Panc1 (cell line): ENCODE data around the gene REEP2. TPM values are rescaled to one million over a fixed set of nuclear protein-coding genes. Genes with fewer than 3 reads are reported as not detected.
"Not testable (repeated sequence)": the region's sequence is repeated elsewhere in the genome, so short reads cannot be mapped to it uniquely, and the experiment has no call there.

ENCODE experiments used
- ATAC-seq: fragments of 200-7000 bp; cut with Tn5 transposase; 2 replicates; pipeline ENCODE4 v1.9.1; 2020; ENCODE audit warnings: mild to moderate bottlenecking, moderate library complexity
- Bru-seq: library from RNA; stranded (reverse); fragments of 400-500 nt; gene quantifications from one replicate; lab custom pipeline; 2021; lab: Mats Ljungman, UMichigan
- BruChase-seq, 2 experiments: library from RNA; stranded (reverse); fragments of 400-500 nt; gene quantifications; one replicate each; lab custom pipeline; 2021; lab: Mats Ljungman, UMichigan
- BruUV-seq: library from RNA; stranded (reverse); fragments of 400-500 nt; replicated peaks from 2 replicates; lab custom pipeline; 2021; lab: Mats Ljungman, UMichigan
- CTCF ChIA-PET: fragments of 300-600 bp; sonication (Branson Sonifier 250); formaldehyde crosslinking; loops from one replicate; lab custom pipeline; 2022; ENCODE audit warnings: antibody characterized with exemption; lab: Charles Lee
- POLR2A ChIA-PET: fragments of 300-600 bp; sonication (Branson Sonifier 250); formaldehyde crosslinking; loops from one replicate; lab custom pipeline; 2022; ENCODE audit warnings: antibody characterized with exemption; lab: Charles Lee
- DNase-seq: peaks from one replicate; pipeline ENCODE4 v3.0.0-alpha.2; 2010; ENCODE audit warnings: low read depth, low spot score
- H3K27ac ChIP-seq: 2 replicates; pipeline ENCODE4 v1.5.1; 2011; ENCODE audit warnings: mild to moderate bottlenecking, low read length, inconsistent platforms
- H3K27me3 ChIP-seq: fragments of 200-500 bp; sonication (Bioruptor generic); 2 replicates; pipeline ENCODE4 v1.6.0; 2014; ENCODE audit warnings: low read length, inconsistent platforms; ENCODE audit not compliant: control insufficient read depth, insufficient read depth
- H3K36me3 ChIP-seq: fragments of 200-500 bp; sonication (Bioruptor generic); 2 replicates; pipeline ENCODE4 v1.5.1; 2014; ENCODE audit warnings: inconsistent platforms, mild to moderate bottlenecking, low read length, moderate library complexity; ENCODE audit not compliant: control insufficient read depth, insufficient read depth
- H3K4me1 ChIP-seq: 2 replicates; pipeline ENCODE4 v1.5.1; 2011; ENCODE audit warnings: inconsistent platforms, mild to moderate bottlenecking, low read length, moderate library complexity; ENCODE audit not compliant: control insufficient read depth, insufficient read depth
- H3K4me3 ChIP-seq, 2 experiments: 2 replicates each; pipeline ENCODE4 v1.5.1; 2011 to 2012; ENCODE audit warnings: low read depth in 2 of 2, low read length in 2 of 2, mild to moderate bottlenecking in 2 of 2, inconsistent platforms in 1 of 2, moderate library complexity in 1 of 2
- H3K9me3 ChIP-seq: fragments of 200-500 bp; sonication (Bioruptor generic); 2 replicates; pipeline ENCODE4 v1.5.1; 2014; ENCODE audit warnings: low read depth, mild to moderate bottlenecking, inconsistent platforms, low read length, moderate library complexity; ENCODE audit not compliant: control insufficient read depth, insufficient read depth
- CTCF ChIP-seq: fragments of 450-650 bp; IDR thresholded peaks from 2 replicates; pipeline ENCODE4 v1.5.1; 2017; ENCODE audit warnings: mild to moderate bottlenecking
- POLR2AphosphoS5 ChIP-seq: IDR thresholded peaks from 2 replicates; pipeline ENCODE4 v1.6.1; 2012; ENCODE audit warnings: mild to moderate bottlenecking, low read depth, low read length, moderate library complexity
- SIN3A ChIP-seq: IDR thresholded peaks from 2 replicates; pipeline ENCODE4 v1.6.1; 2012; ENCODE audit warnings: low read depth, mild to moderate bottlenecking, low read length, moderate library complexity, borderline replicate concordance; ENCODE audit not compliant: insufficient read depth
- TCF7L2 ChIP-seq: IDR thresholded peaks from 2 replicates; pipeline ENCODE4 v1.6.1; 2011; ENCODE audit warnings: mild to moderate bottlenecking, low read depth, low read length, inconsistent platforms
- in situ Hi-C: cut with HindIII; loops from 2 replicates; pipeline ENCODE4 v1.10.0; 2016; ENCODE audit warnings: low sequenced_read_pairs, low pct_unique_long_range_greater_than_20kb
- intact Hi-C: fragments of 100-400 bp; cut with micrococcal nuclease; formaldehyde crosslinking; loops from one replicate; pipeline ENCODE4 v1.10.0; 2022; ENCODE audit not compliant: unreplicated experiment
- long read RNA-seq: library from polyadenylated mRNA; unstranded; transcript quantifications from one replicate; pipeline ENCODE4 v2.0.0, GENCODE V29; 2021; ENCODE audit not compliant: unreplicated experiment
- polyA plus RNA-seq: library from polyadenylated mRNA; unstranded; fragments of >200 nt; gene quantifications from one replicate; pipeline ENCODE4 v1.2.1, GENCODE V29; 2012; ENCODE audit warnings: missing spikeins; ENCODE audit not compliant: insufficient read length
- total RNA-seq: library from RNA; stranded (reverse); gene quantifications from one replicate; pipeline ENCODE4 v1.2.1, GENCODE V29; 2021; ENCODE audit not compliant: unreplicated experiment
- TF ChIP-seq, protein P1 (sequence below), 2 experiments: IDR thresholded peaks; 2 replicates each; pipeline ENCODE4 v1.6.1; 2011 to 2012; ENCODE audit warnings: low read depth in 2 of 2, control low read depth in 1 of 2, low read length in 1 of 2, mild to moderate bottlenecking in 1 of 2, moderate library complexity in 1 of 2; ENCODE audit not compliant: insufficient read depth in 1 of 2

Gene REEP2
- total RNA-seq (6.5 TPM), Bru-seq, nascent RNA (percentile 37 among the genes with signal in this experiment), BruChase-seq, experiment 1, labeled RNA remaining after a 2-hour chase (percentile 41 among the genes with signal in this experiment), BruChase-seq, experiment 2, labeled RNA remaining after a 6-hour chase (percentile 43 among the genes with signal in this experiment)
- 13.3 TPM for polyA plus RNA-seq
- long read RNA-seq, transcript REEP2-202 (8 exons, 2,170 nt), result major isoform, 5 of 12 reads
- long read RNA-seq, partial matches to known transcripts, result 1 of 12 reads
- long read RNA-seq, other reads (novel, unspliced or antisense), result 5 of 12 reads

- ATAC-seq (peak; percentile 75), DNase-seq (no peak)
- intact Hi-C loops, result no loop called here
- TF ChIP-seq CTCF, result no peak
- TF ChIP-seq SIN3A, result 0 out of 2 replicates have a peak, but pooled peaks have one; percentile 34
- TF ChIP-seq, protein P1, sequence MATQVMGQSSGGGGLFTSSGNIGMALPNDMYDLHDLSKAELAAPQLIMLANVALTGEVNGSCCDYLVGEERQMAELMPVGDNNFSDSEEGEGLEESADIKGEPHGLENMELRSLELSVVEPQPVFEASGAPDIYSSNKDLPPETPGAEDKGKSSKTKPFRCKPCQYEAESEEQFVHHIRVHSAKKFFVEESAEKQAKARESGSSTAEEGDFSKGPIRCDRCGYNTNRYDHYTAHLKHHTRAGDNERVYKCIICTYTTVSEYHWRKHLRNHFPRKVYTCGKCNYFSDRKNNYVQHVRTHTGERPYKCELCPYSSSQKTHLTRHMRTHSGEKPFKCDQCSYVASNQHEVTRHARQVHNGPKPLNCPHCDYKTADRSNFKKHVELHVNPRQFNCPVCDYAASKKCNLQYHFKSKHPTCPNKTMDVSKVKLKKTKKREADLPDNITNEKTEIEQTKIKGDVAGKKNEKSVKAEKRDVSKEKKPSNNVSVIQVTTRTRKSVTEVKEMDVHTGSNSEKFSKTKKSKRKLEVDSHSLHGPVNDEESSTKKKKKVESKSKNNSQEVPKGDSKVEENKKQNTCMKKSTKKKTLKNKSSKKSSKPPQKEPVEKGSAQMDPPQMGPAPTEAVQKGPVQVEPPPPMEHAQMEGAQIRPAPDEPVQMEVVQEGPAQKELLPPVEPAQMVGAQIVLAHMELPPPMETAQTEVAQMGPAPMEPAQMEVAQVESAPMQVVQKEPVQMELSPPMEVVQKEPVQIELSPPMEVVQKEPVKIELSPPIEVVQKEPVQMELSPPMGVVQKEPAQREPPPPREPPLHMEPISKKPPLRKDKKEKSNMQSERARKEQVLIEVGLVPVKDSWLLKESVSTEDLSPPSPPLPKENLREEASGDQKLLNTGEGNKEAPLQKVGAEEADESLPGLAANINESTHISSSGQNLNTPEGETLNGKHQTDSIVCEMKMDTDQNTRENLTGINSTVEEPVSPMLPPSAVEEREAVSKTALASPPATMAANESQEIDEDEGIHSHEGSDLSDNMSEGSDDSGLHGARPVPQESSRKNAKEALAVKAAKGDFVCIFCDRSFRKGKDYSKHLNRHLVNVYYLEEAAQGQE (IDR thresholded peaks at IDR 0.05; ENCODE audit: insufficient read depth in 1 of 2, low read depth in 2 of 2, low read length in 1 of 2), result no peak
- TF ChIP-seq POLR2AphosphoS5, result peak; percentile 58; the same call in 1 of the 2 replicates
- no peak for TF ChIP-seq TCF7L2
- peaks cover 13% of the 10 kb centered on the region for H3K36me3 ChIP-seq
- peaks cover 4% of the 10 kb centered on the region; the same call in 1 of the 2 replicates for H3K4me1 ChIP-seq
- H3K27ac ChIP-seq, result no peak within 1 kb of the TSS
- CTCF ChIA-PET, result interaction anchor here (0.6 to 1.0 kb wide), 2 partner anchors 65 to 661 kb away, joined by 3 to 4 read pairs; no protein-coding TSS in a partner anchor
- no peaks in the 10 kb centered on the region for H3K9me3 ChIP-seq
- in situ Hi-C loops, result no loop called here
- POLR2A ChIA-PET, result no interaction called here
- H3K27me3 ChIP-seq, result no peaks in the 10 kb centered on the region
- no TSS peak for BruUV-seq
- peak within 1 kb of the TSS; percentile 45 to 52 for H3K4me3 ChIP-seq
Observed at GRCh38 chr5:138438724-138439476, at the start of gene REEP2. Gene REEP2, plus strand, starts transcription at chr5:138439057. Its CDS starts 152 bp downstream, at chr5:138439209.

- Histone ChIP-seq H3K27me3 (no peaks in the 10 kb centered on the region), H3K27ac (no peak overlapping the region), H3K4me3 (no peak overlapping the region), H3K4me1 (no peaks in the 10 kb centered on the region), H3K9me3 (no peaks in the 10 kb centered on the region), H3K36me3 (peaks cover 21% of the 10 kb centered on the region)
- DNase-seq (no peak), ATAC-seq (no peak)
- ChIA-PET CTCF (no interaction called here), POLR2A (interaction anchor here (0.5 kb wide), 1 partner anchor 62 kb away, joined by 5 read pairs; no protein-coding TSS in a partner anchor)
- no TSS peak for BruUV-seq
- intact Hi-C loops, result no loop called here
- TF ChIP-seq CTCF, result no peak
- TF ChIP-seq TCF7L2, result no peak
- TF ChIP-seq SIN3A, result no peak
- TF ChIP-seq, protein P1 (IDR thresholded peaks at IDR 0.05; ENCODE audit: insufficient read depth in 1 of 2, low read depth in 2 of 2, low read length in 1 of 2), result no peak
- TF ChIP-seq POLR2AphosphoS5, result no peak
- in situ Hi-C loops, result no loop called here
Observed at GRCh38 chr5:138389332-138389731, 49.5 kb upstream of the REEP2 start.

DNA sequence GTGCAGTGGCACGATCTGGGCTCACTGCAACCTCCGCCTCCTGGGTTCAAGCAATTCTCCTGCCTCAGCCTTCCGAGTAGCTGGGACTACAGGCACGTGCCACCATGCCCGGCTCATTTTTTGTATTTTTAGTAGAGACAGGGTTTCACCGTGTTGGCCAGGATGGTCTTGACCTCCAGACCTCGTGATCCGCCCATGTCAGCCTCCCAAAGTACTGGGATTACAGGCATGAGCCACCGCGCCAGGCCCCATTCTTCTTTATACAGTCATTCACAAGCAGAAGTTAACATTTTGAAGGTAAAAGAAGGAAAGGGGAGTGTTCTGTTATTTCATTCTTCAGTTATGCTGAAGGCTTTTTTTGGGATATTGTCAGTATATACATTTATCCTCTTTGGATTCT lies 48.9 kb upstream of the REEP2 start:
- DNase-seq, H3K27me3 ChIP-seq, H3K4me1 ChIP-seq, H3K4me3 ChIP-seq, BruUV-seq, intact Hi-C loops, in situ Hi-C loops, H3K9me3 ChIP-seq, ATAC-seq, POLR2A ChIA-PET, CTCF ChIA-PET, H3K27ac ChIP-seq: not testable (repeated sequence)
- H3K36me3 ChIP-seq, result peaks cover 21% of the 10 kb centered on the region
